ENCODE measurements around the gene VMAC.

- TF ChIP-seq CTCF (IDR thresholded peaks at IDR 0.05; ENCODE audit: insufficient read depth, low read depth, low read length) (no peak), EZH2 (IDR thresholded peaks at IDR 0.05; ENCODE audit: insufficient read depth, low read length) (no peak)
These were observed 54.1 kb downstream of the VMAC start for GRCh38 chr19:5958851-5959122.
